ENCODE measurements around the gene CCSER1.

- TF ChIP-seq, protein P1, sequence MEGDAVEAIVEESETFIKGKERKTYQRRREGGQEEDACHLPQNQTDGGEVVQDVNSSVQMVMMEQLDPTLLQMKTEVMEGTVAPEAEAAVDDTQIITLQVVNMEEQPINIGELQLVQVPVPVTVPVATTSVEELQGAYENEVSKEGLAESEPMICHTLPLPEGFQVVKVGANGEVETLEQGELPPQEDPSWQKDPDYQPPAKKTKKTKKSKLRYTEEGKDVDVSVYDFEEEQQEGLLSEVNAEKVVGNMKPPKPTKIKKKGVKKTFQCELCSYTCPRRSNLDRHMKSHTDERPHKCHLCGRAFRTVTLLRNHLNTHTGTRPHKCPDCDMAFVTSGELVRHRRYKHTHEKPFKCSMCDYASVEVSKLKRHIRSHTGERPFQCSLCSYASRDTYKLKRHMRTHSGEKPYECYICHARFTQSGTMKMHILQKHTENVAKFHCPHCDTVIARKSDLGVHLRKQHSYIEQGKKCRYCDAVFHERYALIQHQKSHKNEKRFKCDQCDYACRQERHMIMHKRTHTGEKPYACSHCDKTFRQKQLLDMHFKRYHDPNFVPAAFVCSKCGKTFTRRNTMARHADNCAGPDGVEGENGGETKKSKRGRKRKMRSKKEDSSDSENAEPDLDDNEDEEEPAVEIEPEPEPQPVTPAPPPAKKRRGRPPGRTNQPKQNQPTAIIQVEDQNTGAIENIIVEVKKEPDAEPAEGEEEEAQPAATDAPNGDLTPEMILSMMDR (conservative IDR thresholded peaks at IDR 0.05; ENCODE audit: low read length), result no peak
- no peak for TF ChIP-seq EZH2phosphoT487 (IDR thresholded peaks at IDR 0.05; ENCODE audit: borderline replicate concordance, low read depth, low read length)
Measured at GRCh38 chr4:91087743-91088142, 960.5 kb downstream of the CCSER1 start.
